ENCODE measurements around the gene THSD4. TPM values are rescaled to one million over a fixed set of nuclear protein-coding genes. Genes with fewer than 3 reads are reported as not detected.

The THSD4 gene
- polyA plus RNA-seq, 2 of the 4 experiments (the other 2 are of a cell fraction) = 15.8 to 40.7 TPM

DNA sequence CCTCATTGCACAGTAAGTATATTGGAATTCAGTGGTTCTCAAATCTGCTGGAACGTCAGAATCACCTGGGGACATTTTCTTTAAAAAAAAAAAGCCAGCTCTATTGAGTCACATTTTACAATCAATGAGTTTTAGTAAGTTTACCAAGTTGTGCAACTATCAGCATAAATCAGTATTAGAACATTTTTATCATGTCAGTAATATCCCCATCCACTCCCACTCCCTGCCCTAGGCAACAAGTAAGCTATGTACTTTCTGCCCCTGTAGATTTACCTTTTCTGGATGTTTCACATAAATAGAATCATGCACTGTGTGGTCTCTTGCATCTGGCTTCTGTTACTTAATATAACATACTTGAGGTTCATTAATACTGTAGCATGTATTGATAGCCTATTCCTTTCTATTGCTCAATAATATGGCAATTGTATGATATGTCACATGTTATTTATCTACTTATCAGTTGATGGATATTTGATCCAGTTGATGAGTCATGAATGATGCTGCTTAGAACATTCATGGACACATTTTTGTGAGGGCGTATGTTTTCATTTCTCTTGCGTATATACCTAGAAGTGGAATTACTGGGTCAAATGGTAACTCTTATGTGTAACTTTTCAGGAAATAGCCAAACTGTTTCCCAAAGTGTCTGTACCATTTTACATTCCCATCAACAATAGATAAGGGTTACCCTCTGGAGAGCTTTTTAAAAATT lies 180.5 kb downstream of the THSD4 start (continued):
- 0 out of 2 replicates have a peak, but pooled peaks have one; percentile 10 for TF ChIP-seq NFE2L2 (conservative IDR thresholded peaks at IDR 0.05; ENCODE audit: low read length)
- peak; percentile 90 to 96; a peak in 4 of 5 replicates for TF ChIP-seq JUN (IDR thresholded peaks at IDR 0.05)
- peak; percentile 37 for TF ChIP-seq HOXB5 (CRISPR knock-in tag; IDR thresholded peaks at IDR 0.05)
- TF ChIP-seq SMC3 (IDR thresholded peaks at IDR 0.05) = no peak; the same call in 2 of the 3 replicates
- no peak; the same call in 1 of the 2 replicates for TF ChIP-seq E2F6 (IDR thresholded peaks at IDR 0.05; ENCODE audit: borderline replicate concordance, low read depth)
- peak; percentile 98 for TF ChIP-seq JUNB (IDR thresholded peaks at IDR 0.05)
- TF ChIP-seq ZSCAN20 (CRISPR knock-in tag; IDR thresholded peaks at IDR 0.05) = 0 out of 2 replicates have a peak, but pooled peaks have one; percentile 6
- TF ChIP-seq EP300 (IDR thresholded peaks at IDR 0.05) = peak; percentile 94 to 97
- TF ChIP-seq HEYL (CRISPR knock-in tag; IDR thresholded peaks at IDR 0.05) = 0 out of 2 replicates have a peak, but pooled peaks have one; percentile 62

DNA sequence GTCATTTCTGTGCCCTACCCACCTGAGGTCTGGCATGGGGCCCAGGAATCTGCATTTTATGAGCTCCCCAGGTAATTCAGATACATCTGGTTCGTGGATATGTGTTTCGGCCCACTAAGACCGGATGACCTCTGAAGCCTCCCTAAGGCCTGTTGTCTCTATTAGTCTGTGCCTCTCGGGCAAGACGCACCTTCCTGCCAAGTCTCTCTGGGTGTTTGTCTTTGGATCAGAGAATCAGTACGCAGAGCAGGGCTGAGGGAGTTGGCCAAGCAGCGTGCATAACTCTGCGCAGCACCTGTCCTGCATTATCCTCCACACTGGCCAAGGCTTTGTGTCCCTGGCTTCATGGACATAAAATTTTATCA lies 181.0 kb downstream of the THSD4 start:
- ATAC-seq (peak; percentile 20 to 25), FAIRE-seq (no peak)
- TF ChIP-seq HOXB5 (CRISPR knock-in tag; IDR thresholded peaks at IDR 0.05) (0 out of 2 replicates have a peak, but pooled peaks have one; percentile 10), NPAS2 (CRISPR knock-in tag; IDR thresholded peaks at IDR 0.05; ENCODE audit: borderline replicate concordance) (no peak), EHMT2 (IDR thresholded peaks at IDR 0.05; ENCODE audit: low read depth) (no peak), POLR2A (IDR thresholded peaks at IDR 0.05; ENCODE audit: low read length) (no peak), HEYL (CRISPR knock-in tag; IDR thresholded peaks at IDR 0.05) (peak; percentile 12; the same call in 1 of the 2 replicates), ESRRA (IDR thresholded peaks at IDR 0.05; ENCODE audit: borderline replicate concordance, low read length) (no peak), E2F6 (IDR thresholded peaks at IDR 0.05; ENCODE audit: borderline replicate concordance, low read depth) (no peak), PHF8 (IDR thresholded peaks at IDR 0.05; ENCODE audit: borderline replicate concordance, low read depth) (no peak), SMC3 (IDR thresholded peaks at IDR 0.05) (no peak), EHF (CRISPR knock-in tag; IDR thresholded peaks at IDR 0.05) (peak; percentile 64; the same call in 1 of the 2 replicates), EP300 (IDR thresholded peaks at IDR 0.05) (no peak), JUNB (IDR thresholded peaks at IDR 0.05) (no peak), ZFP36 (IDR thresholded peaks at IDR 0.05; ENCODE audit: borderline replicate concordance, partially characterized antibody) (no peak), CHD2 (IDR thresholded peaks at IDR 0.05; ENCODE audit: low read length, partially characterized antibody) (no peak), GATA3 (IDR thresholded peaks at IDR 0.05; ENCODE audit: borderline replicate concordance) (no peak; the same call in 1 of the 2 replicates), CEBPB (IDR thresholded peaks at IDR 0.05) (no peak), MYC (IDR thresholded peaks at IDR 0.05; ENCODE audit: borderline replicate concordance, low read length) (no peak), MAX (IDR thresholded peaks at IDR 0.05) (peak; percentile 7), POLR2AphosphoS2 (conservative IDR thresholded peaks at IDR 0.05; ENCODE audit: low read length) (no peak), KDM1A (IDR thresholded peaks at IDR 0.05; ENCODE audit: low read depth) (no peak), TP53 (CRISPR knock-in tag; IDR thresholded peaks at IDR 0.05) (no peak), FOSB (CRISPR knock-in tag; IDR thresholded peaks at IDR 0.05) (no peak), FOSL2 (IDR thresholded peaks at IDR 0.05) (no peak), FOSL2 (CRISPR knock-in tag; IDR thresholded peaks at IDR 0.05) (no peak), HOXB13 (CRISPR knock-in tag; IDR thresholded peaks at IDR 0.05; ENCODE audit: low read depth) (0 out of 2 replicates have a peak, but pooled peaks have one; percentile 14), RFX5 (IDR thresholded peaks at IDR 0.05) (no peak), NFE2L2 (conservative IDR thresholded peaks at IDR 0.05; ENCODE audit: low read length) (no peak), HOXA7 (CRISPR knock-in tag; IDR thresholded peaks at IDR 0.05) (no peak)
- TF ChIP-seq, protein P1, sequence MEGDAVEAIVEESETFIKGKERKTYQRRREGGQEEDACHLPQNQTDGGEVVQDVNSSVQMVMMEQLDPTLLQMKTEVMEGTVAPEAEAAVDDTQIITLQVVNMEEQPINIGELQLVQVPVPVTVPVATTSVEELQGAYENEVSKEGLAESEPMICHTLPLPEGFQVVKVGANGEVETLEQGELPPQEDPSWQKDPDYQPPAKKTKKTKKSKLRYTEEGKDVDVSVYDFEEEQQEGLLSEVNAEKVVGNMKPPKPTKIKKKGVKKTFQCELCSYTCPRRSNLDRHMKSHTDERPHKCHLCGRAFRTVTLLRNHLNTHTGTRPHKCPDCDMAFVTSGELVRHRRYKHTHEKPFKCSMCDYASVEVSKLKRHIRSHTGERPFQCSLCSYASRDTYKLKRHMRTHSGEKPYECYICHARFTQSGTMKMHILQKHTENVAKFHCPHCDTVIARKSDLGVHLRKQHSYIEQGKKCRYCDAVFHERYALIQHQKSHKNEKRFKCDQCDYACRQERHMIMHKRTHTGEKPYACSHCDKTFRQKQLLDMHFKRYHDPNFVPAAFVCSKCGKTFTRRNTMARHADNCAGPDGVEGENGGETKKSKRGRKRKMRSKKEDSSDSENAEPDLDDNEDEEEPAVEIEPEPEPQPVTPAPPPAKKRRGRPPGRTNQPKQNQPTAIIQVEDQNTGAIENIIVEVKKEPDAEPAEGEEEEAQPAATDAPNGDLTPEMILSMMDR (IDR thresholded peaks at IDR 0.05) = no peak
- TF ChIP-seq, protein P2, sequence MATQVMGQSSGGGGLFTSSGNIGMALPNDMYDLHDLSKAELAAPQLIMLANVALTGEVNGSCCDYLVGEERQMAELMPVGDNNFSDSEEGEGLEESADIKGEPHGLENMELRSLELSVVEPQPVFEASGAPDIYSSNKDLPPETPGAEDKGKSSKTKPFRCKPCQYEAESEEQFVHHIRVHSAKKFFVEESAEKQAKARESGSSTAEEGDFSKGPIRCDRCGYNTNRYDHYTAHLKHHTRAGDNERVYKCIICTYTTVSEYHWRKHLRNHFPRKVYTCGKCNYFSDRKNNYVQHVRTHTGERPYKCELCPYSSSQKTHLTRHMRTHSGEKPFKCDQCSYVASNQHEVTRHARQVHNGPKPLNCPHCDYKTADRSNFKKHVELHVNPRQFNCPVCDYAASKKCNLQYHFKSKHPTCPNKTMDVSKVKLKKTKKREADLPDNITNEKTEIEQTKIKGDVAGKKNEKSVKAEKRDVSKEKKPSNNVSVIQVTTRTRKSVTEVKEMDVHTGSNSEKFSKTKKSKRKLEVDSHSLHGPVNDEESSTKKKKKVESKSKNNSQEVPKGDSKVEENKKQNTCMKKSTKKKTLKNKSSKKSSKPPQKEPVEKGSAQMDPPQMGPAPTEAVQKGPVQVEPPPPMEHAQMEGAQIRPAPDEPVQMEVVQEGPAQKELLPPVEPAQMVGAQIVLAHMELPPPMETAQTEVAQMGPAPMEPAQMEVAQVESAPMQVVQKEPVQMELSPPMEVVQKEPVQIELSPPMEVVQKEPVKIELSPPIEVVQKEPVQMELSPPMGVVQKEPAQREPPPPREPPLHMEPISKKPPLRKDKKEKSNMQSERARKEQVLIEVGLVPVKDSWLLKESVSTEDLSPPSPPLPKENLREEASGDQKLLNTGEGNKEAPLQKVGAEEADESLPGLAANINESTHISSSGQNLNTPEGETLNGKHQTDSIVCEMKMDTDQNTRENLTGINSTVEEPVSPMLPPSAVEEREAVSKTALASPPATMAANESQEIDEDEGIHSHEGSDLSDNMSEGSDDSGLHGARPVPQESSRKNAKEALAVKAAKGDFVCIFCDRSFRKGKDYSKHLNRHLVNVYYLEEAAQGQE (IDR thresholded peaks at IDR 0.05) = no peak

More for the DNA sequence above, 181.0 kb downstream of the THSD4 start:
- ChIA-PET POLR2A (interaction anchor here (1.1 to 2.3 kb wide), 6 partner anchors 45 to 504 kb away, joined by 3 to 17 read pairs (median 6); no protein-coding TSS in a partner anchor), CTCF (interaction anchor here (0.9 to 3.8 kb wide), 10 partner anchors 13 to 505 kb away, joined by 3 to 20 read pairs (median 4); no protein-coding TSS in a partner anchor)
- Histone ChIP-seq H3K27ac (peak overlapping the region; percentile 96 to 97), H3K9me3 (peaks cover 7% of the 10 kb centered on the region; the same call in 1 of the 3 replicates), H3K4me1 (peaks cover 71% of the 10 kb centered on the region), H3K4me3 (peak overlapping the region; percentile 1; the same call in 1 of the 3 replicates), H3K4me2 (peak overlapping the region; percentile 69)
- peak; percentile 59 to 82 for DNase-seq (ENCODE audit: low read depth in 1 of 2, low spot score in 1 of 2)
- 16% methylated on average over 8 of the region's 8 CpGs for WGBS (ENCODE audit: missing lambda C conversion rate)

All from A549 (cell line).